H1 (cell line): ENCODE measurements around the gene ADORA1. TPM values are rescaled to one million over a fixed set of nuclear protein-coding genes. Genes with fewer than 3 reads are reported as not detected.
A peak's percentile ranks its signal among the peaks of the same experiment; 100 is the strongest.

Experiments
- EGR1 ChIP-seq: IDR thresholded peaks from 2 replicates; pipeline ENCODE4 v1.6.1; 2011; ENCODE audit warnings: low read depth, low read length, borderline replicate concordance
- GTF2F1 ChIP-seq: IDR thresholded peaks from 2 replicates; pipeline ENCODE4 v1.6.1; 2012; ENCODE audit warnings: low read depth, low read length, improper control_type of control experiment, borderline replicate concordance
- HDAC2 ChIP-seq, 2 experiments: fragments of 300-600 bp in 1 of 2; sonication (generic) in 1 of 2; IDR thresholded peaks; 2 replicates each; pipeline ENCODE4 v1.6.1; 2011 to 2012; ENCODE audit warnings: low read depth in 2 of 2, low read length in 2 of 2, mild to moderate bottlenecking in 2 of 2, moderate library complexity in 2 of 2, borderline replicate concordance in 1 of 2, inconsistent platforms in 1 of 2
- NRF1 ChIP-seq: IDR thresholded peaks from 2 replicates; pipeline ENCODE4 v1.6.1; 2011; ENCODE audit warnings: mild to moderate bottlenecking, low read depth, low read length, improper control_type of control experiment
- POLR2AphosphoS5 ChIP-seq: IDR thresholded peaks from 2 replicates; pipeline ENCODE4 v1.6.1; 2011; ENCODE audit warnings: low read depth, low read length
- RAD21 ChIP-seq, 2 experiments: IDR thresholded peaks in 1 of 2; conservative IDR thresholded peaks in 1 of 2; 2 replicates each; pipeline ENCODE4 v1.6.1; 2011; ENCODE audit warnings: low read depth in 2 of 2, low read length in 2 of 2, improper control_type of control experiment in 1 of 2, inconsistent platforms in 1 of 2, mild to moderate bottlenecking in 1 of 2, moderate library complexity in 1 of 2
- RFX5 ChIP-seq: IDR thresholded peaks from 2 replicates; pipeline ENCODE4 v1.6.1; 2011; ENCODE audit warnings: low read depth, low read length, improper control_type of control experiment, borderline replicate concordance
- SP2 ChIP-seq: IDR thresholded peaks from 2 replicates; pipeline ENCODE4 v1.6.1; 2012; ENCODE audit warnings: mild to moderate bottlenecking, low read length, inconsistent platforms
- ZNF274 ChIP-seq: IDR thresholded peaks from 2 replicates; pipeline ENCODE4 v1.7.0; 2012; ENCODE audit warnings: low read length, borderline replicate concordance; ENCODE audit errors: extremely low read depth
- polyA plus RNA-seq, 7 experiments: library from polyadenylated mRNA; depleted of rRNA in 3 of 7; stranded (reverse) in 5 of 7; unstranded in 2 of 7; fragments of >200 nt in 5 of 7; fragments of 200-250 nt in 2 of 7; gene quantifications; 1 replicate in 5 of 7; 2 replicates in 1 of 7; 4 replicates in 1 of 7; pipeline versions ENCODE4 v1.2.1 to v1.2.3, GENCODE V29; 2011 to 2013; ENCODE audit warnings: missing spikeins in 2 of 7, mixed read lengths in 2 of 7
- total RNA-seq: library from RNA; stranded (reverse); fragmentation: NEBNext Ultra II Directional; extraction: Animal tissue kit (Norgen Biotek cat#: 25700); gene quantifications from 2 replicates; pipeline ENCODE4 v1.2.1, GENCODE V29; 2021

Gene ADORA1
- total and polyA plus RNA-seq, 2 of the 8 experiments (the other 6 are each of a cell fraction or from before 2014, with no cell fraction given) = 3.3 to 6.7 TPM

GRCh38 chr1:203117611-203118575 lies 9.6 kb upstream of the ADORA1 start (continued):
- TF ChIP-seq SP2 = no peak
- TF ChIP-seq EGR1 = peak; percentile 99
- peak; percentile 98 for TF ChIP-seq RAD21 (IDR thresholded peaks at IDR 0.05 in 1 of 2, conservative IDR thresholded peaks at IDR 0.05 in 1 of 2; ENCODE audit: low read depth in 2 of 2, low read length in 2 of 2)
- no peak for TF ChIP-seq NRF1
- TF ChIP-seq RFX5 = no peak
- TF ChIP-seq GTF2F1 = 0 out of 2 replicates have a peak, but pooled peaks have one; percentile 26
- no peak for TF ChIP-seq ZNF274
- TF ChIP-seq HDAC2 (IDR thresholded peaks at IDR 0.05; ENCODE audit: borderline replicate concordance in 1 of 2, low read depth in 2 of 2, low read length in 2 of 2) = peak in 1 of 2 experiments; percentile 97; a peak in 1 of 4 replicates
- no peak for TF ChIP-seq POLR2AphosphoS5
